COLO668 (cell line): ENCODE measurements around the gene DBN1.

Experiments used
- DNase-seq: peaks from one replicate; lab custom pipeline; 2025; ENCODE audit not compliant: unreplicated experiment; lab: John Stamatoyannopoulos, UW

The DBN1 gene

DNA sequence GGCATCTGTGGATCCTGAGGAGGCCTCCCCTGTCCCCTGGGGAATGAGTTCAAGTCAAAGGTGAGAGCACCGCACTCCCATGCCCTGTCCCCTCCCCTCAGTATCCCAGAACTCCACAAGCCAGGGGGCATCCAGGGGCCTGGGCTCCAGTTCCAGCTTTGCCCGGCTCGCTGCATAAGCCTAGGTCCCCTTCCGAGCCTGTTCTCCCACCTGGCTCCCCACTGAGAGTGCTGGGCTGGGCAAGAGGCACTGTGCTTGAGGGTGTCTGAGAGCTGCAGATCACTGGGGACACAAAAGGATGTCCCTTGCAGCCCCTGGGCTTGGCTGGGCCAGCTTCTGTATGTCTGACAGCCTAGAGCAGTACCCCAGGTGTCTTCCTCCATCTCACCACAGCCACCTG, 31.6 kb upstream of the DBN1 start:
- no peak for DNase-seq

DNA sequence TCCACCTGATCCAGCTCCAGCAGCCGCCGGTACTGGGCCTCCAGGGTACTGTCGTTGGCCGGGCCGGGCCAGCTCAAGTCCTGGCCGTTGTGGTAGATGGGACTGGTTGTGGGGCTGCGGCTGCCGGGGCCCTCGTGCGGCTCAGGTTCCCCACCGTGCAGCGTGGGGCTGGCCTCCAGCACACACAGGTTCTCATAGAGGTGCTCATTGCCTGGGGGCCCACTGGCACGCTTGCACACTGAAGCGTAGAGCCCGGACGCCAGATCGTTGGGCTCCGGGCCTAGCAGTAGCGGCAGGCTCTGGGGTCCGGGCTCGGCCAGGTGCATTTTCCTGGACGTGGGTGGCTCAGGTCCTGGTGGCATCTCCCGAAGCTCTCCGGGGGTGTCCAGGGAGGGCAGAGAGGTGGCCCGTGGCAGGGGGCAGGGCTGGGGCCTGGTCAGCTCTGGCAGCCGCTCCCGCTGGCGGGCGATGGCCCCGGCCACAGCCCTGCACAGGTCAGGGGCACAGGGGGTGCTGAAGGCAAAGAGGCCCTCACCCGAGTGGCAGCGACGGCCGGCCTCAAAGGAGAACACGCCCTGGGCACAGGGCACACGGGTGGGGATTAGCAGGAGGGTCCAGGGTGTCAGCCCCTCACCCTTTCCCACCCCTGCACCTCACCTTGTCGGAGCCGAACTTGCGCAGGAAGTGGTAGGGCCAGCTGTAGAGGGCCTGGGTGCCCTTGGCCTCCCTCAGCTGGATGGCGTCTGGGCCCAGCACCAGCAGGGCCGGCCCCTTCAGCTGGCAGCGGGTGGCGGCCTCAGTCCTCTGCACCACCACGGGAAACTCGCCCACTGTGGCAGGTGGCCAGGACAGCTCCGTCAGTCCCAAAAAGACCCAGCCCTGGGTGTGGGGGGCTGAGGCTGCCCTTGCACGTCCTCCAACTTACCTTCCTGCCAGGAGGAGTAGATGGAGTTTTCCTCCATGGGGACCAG, 30.9 kb upstream of the DBN1 start:
- no peak for DNase-seq

DNA sequence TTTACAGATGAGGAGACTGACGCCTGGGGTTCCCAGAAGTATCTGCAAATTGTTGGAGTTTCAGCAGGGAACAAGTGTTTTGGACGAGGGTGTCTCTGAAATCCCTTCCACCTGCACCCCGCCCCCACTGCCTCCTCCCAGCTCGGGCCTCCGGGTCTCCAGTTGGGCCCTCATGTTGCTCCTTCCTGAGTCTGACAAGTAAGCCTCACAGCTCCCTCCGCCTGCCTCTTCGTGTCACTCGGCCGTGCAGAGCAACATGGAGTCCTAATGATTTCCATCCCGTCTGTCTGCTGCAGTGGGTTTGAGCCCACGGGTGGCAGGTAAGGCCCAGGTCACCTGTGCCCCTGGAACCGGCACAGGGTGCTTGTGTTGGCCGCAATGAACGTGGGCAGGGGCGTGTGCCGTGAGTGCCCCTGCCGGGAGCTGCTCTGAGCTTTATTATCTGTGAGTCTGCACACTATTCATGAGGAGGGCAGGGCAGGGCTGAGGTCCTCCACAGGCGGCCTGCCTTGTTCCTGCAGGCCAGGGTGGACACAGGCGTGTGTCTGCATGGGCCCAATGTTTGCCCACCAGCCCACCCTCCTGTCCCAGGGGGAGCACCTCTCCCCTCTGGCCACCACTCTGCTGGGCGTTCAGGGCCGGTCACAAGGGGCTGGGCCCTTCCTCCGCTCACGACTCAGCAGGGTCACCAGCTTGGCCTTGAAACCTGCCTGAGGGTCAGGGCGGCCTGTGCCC, 30.1 kb upstream of the DBN1 start:
- no peak for DNase-seq

DNA sequence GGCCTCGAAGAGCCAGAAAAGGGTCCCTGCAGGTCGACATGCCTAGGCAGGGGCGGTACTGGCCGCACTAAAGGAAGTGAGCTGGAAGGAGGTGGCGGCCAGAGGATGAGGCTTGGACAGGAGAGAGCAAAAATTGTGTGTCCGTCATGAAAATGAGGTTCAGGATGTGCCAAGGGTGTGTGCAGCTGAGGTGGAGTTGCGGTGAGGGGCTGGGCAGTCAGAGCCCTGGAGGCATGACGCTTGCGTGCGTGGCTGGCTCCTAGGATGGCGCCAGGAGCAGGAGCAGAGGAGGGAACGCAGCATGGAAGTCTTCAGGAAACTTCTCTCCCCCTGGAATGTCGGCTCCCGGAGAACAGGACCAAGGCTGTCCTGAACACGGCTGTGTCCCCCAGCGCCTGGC, 29.5 kb upstream of the DBN1 start:
- DNase-seq = no peak

DNA sequence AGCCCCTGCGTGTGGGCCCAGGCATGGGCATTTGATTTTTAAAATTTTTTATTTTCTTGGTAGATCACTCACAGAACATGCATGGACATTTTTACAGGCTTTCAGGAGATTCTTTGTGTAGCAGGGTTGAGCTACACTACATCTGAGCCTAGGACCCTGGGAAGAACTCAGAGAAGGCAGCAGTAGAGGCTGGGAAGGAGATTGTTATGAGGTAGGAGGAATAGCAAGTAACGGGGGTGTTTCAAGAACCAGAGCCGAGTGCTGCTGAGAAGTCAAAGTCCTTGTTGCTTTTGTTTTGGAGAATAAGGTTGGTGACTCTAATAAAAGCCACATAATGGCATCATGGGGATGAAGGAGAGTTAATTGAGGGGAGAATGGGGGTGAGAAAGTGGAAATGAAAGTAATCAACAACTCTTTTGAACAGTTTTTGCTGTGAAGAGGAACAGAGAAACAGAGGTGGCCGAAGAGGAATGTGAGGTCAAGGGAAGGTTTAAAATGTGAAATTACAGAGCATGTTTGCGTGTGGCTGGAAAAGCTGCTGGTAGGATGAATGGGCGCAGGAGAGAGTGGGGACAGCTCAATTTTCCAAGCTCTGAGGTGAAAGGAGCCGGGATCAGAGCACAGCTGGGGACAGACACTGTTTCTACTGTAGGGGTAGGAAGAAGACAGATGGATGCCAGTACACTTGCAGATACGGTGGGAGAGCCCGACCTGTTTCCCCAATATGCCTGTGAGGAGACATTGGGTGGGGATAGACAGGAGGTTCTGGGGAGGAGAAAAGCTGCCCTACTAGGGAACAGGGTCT, 28.6 kb upstream of the DBN1 start:
- no peak for DNase-seq

DNA sequence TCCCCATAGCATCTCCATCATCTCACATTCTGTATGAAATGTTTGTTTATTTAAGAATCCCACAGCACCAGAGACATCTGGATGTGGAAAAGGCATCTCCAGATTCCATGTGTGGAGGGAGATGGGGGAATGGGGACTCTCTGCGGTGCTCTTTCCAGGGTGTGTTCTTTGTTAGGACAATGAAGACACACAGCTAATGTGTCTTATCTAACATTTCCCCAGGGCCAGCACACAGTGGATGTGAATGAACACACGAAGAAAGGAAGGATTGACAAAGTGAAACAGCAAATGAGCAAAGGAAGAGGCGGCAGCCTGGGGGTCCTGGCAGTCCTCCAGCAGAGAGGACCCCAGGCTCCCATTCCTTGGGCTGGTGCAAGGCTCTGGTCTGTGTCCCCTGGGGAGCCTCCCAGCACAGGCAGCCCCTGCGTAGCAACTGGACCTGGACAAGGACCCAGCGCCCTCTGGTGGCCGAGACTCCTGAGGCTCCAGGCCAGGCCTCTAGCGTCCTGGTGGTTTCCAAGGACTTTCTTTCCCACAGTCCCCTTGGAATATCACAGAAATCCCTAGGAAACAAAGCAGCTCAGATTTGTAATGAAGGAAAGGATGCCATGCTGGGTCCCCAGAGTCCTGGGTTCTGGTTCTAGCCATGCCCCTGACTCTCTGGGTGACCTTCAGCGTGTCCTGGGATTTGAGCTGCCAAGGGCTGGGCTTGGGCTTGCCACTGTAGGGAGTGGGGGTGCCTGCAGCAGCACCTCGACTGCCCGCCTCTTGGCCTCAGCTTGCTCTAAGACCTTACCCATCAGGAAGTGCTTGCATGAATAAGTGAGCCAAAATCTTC, 27.5 kb upstream of the DBN1 start:
- peak; percentile 74 for DNase-seq

DNA sequence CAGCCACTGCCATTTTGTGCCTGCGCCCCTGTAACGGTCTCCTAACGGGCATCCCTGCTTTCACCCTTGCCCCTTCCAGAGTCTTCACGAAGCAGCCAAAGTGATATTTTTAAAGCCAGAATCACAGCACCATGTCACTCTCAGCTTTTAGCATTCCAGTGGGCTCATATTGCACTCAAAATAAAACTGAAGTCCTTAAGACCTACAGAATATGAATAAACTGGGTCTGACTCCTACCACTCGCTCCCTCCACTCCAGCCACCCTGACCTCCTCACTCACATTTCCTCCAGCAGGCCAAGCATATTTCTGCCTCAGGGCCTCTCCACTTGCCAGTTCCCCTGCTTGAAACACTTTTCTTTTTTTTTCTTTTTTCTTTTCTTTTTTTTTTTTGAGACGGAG, 26.4 kb upstream of the DBN1 start:
- no peak for DNase-seq

DNA sequence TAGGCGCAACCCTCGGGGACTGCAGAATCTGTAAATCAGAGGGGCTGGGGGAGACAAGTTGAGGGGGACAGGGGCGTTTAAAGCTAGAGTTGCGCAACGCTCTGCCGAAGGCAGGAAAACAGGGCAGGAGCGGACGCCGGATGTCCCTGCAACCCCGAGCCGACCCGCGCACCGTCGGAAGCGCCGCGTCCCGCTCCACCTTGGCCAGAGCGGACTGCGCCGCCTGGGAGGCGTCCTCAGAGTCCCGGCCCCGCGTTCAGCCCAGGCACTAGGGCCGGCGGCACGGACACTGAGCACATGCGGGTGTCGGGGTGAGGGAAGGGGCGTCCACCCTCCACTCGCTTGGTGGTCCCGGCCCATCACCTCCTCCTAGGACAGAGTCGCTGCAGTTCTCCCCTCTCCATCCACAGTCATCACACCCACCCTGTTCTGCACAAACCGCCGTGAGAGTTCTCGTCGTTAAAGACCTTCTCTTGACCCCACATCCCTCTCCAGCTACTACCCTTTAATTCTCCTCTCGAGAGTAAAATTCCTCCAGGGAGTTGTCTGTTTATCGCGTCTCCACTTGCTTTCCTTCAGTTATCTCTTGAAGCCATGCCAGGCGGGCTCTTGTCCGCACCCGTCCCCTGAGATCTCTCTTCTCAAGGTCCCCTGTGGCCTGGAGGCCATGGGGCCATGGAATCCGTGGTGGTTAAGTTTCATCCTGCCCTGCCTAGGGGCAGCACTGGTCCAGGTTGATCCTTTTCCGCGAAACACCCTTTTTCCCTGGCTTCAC, 24.8 kb upstream of the DBN1 start:
- DNase-seq = peak; percentile 30

DNA sequence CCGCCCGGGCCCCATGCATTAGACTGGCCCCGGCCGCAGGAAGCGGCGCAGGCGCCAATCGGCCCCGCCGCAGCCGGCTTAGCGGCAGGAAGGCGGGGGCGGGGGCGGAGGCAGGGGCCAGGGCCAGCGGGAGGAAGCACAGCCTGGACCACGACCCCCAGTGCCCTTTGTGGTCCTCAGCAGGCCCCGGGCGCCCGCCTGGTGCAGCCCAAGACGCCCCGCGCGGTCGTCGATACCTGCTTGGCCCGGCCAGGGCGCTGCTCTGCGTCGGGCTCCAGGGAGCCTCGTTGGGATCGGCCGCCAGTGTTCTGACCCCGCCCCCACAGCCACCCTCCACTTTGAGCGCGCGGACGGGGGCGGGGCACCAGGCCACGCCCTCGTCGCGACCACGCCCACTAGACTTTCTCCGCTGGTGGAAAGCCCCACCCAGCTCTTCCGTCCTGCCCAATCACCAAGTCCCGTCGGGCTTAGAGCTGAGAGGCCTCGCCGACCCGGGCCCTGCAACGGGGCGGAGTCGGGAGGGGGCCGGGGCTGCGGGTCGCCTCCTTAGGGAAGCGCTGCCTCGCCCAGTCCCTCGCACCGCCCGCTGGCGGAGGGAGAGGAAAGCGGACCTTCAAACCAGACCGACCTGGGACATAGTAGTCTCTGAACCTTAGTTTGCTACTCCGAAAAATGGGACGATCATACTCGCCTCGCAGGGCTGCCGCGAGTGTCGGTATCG, 24.0 kb upstream of the DBN1 start, which contains the start of gene PDLIM7:
Gene PDLIM7 (minus strand): TSS at position 313 of the 721 bp plus-strand sequence. CDS start 1,092 bp downstream, outside the sequence.
- peak; percentile 83 for DNase-seq

DNA sequence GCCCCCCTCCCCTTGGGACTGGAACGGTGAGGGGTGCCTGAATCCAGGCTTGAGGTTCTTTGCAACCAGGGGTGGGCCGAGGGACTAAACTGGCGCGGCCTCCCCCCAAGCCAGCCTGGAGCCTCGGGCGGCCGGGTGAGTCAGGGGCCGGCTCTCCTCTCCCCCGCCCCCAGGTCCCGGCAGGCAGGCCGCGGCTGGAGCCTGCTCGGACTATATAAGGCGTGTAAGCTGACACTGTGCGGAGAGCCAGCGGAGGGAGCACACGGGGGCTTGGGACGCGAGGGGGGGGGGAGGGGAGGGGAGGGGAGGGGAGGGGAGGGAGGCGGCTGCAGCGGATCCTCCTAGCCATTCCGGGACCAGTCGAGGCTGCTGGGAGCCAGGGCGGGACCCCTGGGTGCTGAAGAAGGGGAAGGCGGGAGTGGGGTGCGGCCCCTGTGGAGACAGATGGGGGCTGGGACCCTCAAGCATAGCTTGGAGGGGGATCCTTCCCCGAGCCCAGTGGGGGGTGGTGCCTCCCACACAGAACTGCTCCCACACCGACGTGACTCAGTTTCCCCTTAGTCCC, 23.4 kb upstream of the DBN1 start:
- peak; percentile 38 for DNase-seq

DNA sequence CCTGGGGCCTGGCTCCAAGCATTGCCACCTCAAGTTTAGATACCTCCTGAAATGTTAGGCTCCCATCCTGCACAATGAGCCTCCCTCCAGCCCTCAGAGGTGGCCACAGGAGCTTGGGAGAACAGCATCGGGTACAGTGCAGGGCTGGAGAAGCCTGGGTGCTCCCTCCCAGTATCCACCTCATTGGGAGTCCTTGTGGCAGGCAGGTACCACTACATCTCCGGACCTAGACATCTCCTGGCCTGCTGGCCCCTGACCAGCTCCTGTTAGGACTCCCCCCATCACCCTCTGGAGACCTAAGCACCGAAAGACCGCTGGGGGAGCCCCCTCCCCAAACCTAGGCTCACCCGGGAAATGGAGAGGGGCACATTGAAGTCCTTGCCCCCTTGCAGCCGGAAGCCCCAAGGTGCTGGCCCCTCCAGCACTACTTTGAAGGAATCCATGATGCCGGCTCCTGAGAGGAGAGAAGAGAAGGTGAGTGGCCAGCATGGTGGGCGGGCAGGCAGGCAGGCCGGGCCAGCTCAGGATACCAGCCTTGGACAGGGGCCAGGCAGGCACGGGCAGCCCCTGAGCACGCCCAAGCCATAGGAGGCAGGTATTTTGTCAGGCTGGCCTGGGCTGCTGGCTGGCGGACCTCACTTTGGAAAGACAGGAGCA, 22.8 kb upstream of the DBN1 start:
- DNase-seq = peak; percentile 11

DNA sequence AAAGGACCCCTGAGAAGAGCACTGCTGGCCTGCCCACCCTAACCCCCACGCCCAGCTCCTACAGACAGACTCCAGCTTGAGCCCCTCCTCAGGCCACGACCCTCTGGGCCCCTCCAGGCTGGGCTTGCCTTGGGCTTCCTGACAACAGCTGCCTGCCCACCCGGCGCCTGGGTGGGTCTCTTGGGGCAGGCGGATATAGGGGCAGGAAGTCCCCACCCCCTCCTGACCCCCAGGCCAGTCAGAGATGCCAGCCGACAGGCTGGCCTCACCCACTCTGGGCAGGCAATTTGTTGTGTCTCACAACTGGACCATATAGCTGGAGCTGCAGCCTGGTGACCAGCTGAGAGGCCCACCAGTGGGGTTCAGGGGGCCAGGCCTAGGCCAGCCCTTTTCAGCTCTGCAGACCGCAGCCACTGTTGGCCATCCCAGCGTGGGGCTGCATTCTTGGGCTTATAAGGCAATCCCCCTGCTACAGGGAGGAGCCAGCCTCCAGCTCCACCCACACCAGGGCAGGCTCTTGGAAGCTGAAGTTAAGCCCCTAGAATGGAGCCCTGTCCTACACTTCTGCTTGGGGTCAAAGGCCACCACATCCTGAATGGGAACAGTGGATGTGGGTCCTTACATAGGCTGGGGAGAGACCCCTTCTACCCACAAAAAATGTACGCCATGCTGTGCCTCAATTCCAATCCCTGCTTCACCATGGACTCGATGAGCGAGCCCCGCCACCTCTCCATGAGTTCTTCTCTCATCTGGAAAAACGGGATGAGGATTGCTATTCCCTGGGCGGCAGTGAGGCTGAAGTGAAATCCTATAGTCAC, 22.0 kb upstream of the DBN1 start:
- no peak for DNase-seq

DNA sequence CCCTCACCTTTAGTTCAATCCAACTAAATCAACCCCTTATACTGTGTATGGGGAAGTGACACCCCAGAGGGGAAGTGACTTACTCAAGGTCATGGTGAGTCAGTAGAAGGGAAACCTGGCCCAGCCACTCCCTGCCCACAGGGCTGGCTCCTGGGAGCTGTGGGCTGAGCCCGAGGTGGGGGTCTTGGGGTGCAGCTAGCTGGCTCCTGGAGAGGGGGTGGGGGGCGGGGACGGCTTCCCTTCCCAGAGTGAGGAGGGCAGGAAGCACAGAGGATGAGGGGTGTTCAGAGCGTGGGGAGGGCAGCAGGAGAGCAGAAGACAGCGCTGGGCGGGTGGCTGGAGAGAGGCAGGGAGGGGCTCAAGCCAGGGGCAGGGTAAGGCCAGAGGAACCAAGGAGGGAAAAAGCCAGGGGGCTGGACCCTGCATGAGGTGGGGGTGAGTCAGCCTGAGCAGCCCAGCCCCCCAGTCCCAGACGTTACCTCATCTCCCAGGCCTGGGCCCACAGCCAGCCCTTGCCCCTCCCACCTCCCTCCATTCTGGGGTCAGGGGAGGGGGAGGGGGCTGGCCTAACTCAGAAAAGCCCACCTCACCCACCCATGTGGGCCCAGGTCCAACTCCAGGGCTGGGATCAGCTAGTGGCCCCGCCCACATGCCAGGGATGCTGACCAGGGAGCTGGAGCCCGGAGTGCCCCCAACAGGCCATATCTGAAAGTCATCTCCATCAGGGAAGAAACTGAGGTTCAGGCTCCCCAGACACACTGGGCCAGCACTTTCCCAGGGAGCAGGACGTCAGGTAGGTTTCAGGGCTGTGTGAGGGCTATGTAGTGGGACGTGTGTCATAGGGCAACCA, 21.1 kb upstream of the DBN1 start:
- DNase-seq = no peak

DNA sequence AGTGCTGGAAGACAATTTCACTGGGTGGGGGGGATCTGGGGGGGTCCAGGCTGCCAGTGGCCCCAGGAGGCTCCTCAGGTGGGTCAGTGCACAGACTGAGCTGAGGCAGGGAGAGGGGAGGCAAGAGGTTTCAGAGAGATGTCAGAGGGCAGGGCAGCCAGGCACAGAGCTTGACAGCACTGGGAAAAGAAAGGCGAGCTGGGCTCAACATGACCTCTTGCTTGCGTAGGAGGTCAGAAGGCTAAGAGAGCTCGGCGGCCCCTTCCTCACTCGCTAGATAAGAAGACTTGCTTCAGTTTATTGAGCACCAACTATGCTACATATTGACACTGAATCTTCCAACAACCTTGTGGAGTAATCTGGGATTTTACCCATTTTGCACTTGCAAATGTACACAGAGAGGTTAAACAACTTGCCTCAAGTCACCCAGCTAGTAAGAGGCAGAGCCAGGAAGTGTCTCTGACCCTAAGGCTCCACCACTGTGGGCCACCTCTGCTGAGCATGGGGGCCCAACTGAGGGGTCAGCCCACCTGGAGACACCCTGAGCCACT, 20.4 kb upstream of the DBN1 start:
- no peak for DNase-seq

DNA sequence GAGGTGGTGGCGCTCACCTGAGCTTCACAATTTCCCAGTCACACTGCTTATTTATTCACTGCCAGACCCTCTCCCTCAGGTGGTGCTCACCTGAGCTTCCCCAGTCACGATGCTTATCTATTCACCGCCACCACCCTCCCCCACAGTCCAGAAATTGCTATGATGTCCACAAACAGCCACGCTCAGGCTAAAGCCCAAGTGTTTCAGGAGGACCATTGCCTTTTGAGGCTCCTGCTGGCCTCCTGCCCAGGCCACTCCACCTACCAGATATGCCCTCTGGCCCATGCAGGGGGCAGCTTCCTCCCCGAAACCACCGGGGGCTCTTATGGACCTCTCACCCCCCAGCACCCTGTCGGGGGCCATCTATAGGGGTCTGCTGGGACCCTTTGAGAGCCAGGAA, 19.4 kb upstream of the DBN1 start:
- no peak for DNase-seq
